H9 (cell line): ENCODE data around the gene JPH2. TPM values are rescaled to one million over a fixed set of nuclear protein-coding genes. Genes with fewer than 3 reads are reported as not detected.

Experiments
- DNase-seq: peaks from one replicate; pipeline ENCODE4 v3.0.0-alpha.2; 2017
- H2AFZ ChIP-seq: one replicate; pipeline ENCODE4 v1.6.1; 2013; ENCODE audit warnings: mild to moderate bottlenecking, low read length, control low read depth, moderate library complexity
- H2AK5ac ChIP-seq: 2 replicates; pipeline ENCODE4 v1.6.1; 2013; ENCODE audit warnings: low read length, control low read depth, mixed read lengths; ENCODE audit not compliant: insufficient read length
- H2BK120ac ChIP-seq: one replicate; pipeline ENCODE4 v1.6.1; 2013; ENCODE audit warnings: low read depth, mild to moderate bottlenecking, low read length, control low read depth, inconsistent platforms; ENCODE audit not compliant: poor library complexity, severe bottlenecking
- H2BK12ac ChIP-seq: 2 replicates; pipeline ENCODE4 v1.6.1; 2013; ENCODE audit warnings: low read length, control low read depth, mixed read lengths, low read depth; ENCODE audit not compliant: insufficient read length
- H2BK15ac ChIP-seq: 2 replicates; pipeline ENCODE4 v1.6.1; 2013; ENCODE audit warnings: low read depth, low read length, control low read depth
- H2BK20ac ChIP-seq: one replicate; pipeline ENCODE4 v1.6.1; 2013; ENCODE audit warnings: low read depth, mild to moderate bottlenecking, low read length, control low read depth, inconsistent platforms; ENCODE audit not compliant: poor library complexity, severe bottlenecking
- H2BK5ac ChIP-seq: 2 replicates; pipeline ENCODE4 v1.6.1; 2013; ENCODE audit warnings: low read length, control low read depth, mixed read lengths; ENCODE audit not compliant: insufficient read length
- H3K14ac ChIP-seq: 2 replicates; pipeline ENCODE4 v1.6.1; 2013; ENCODE audit warnings: low read length, control low read depth; ENCODE audit not compliant: insufficient read depth
- H3K18ac ChIP-seq: 2 replicates; pipeline ENCODE4 v1.6.1; 2013; ENCODE audit warnings: low read depth, mild to moderate bottlenecking, mixed read lengths, low read length, control low read depth; ENCODE audit not compliant: insufficient read length
- H3K23ac ChIP-seq: 2 replicates; pipeline ENCODE4 v1.6.1; 2013; ENCODE audit warnings: low read length, control low read depth, mixed read lengths, low read depth; ENCODE audit not compliant: insufficient read length
- H3K23me2 ChIP-seq: 2 replicates; pipeline ENCODE4 v1.6.1; 2013; ENCODE audit warnings: low read depth, mild to moderate bottlenecking, mixed read lengths, low read length, control low read depth; ENCODE audit not compliant: insufficient read length, poor library complexity, severe bottlenecking
- H3K27ac ChIP-seq: 2 replicates; pipeline ENCODE4 v1.5.1; 2013; ENCODE audit warnings: low read length, control low read depth, mixed read lengths, low read depth; ENCODE audit not compliant: insufficient read length
- H3K27me3 ChIP-seq: 2 replicates; pipeline ENCODE4 v1.6.1; 2013; ENCODE audit warnings: low read length, control low read depth, inconsistent platforms; ENCODE audit not compliant: insufficient read depth
- H3K4ac ChIP-seq: 2 replicates; pipeline ENCODE4 v1.6.1; 2013; ENCODE audit warnings: low read depth, mild to moderate bottlenecking, control low read depth, inconsistent platforms, low read length, moderate library complexity
- H3K4me1 ChIP-seq: 2 replicates; pipeline ENCODE4 v1.6.1; 2013; ENCODE audit warnings: low read length, control low read depth, inconsistent platforms; ENCODE audit not compliant: insufficient read depth
- H3K4me2 ChIP-seq: 2 replicates; pipeline ENCODE4 v1.6.1; 2013; ENCODE audit warnings: low read length, control low read depth, mixed read lengths; ENCODE audit not compliant: insufficient read length, insufficient read depth
- H3K56ac ChIP-seq: 2 replicates; pipeline ENCODE4 v1.6.1; 2013; ENCODE audit warnings: low read depth, mild to moderate bottlenecking, mixed read lengths, low read length, control low read depth; ENCODE audit not compliant: insufficient read length
- H3K79me1 ChIP-seq: 2 replicates; pipeline ENCODE4 v1.6.1; 2013; ENCODE audit warnings: low read depth, mild to moderate bottlenecking, moderate library complexity, low read length, control low read depth, inconsistent platforms; ENCODE audit not compliant: insufficient read depth, poor library complexity, severe bottlenecking
- H3K79me2 ChIP-seq: 2 replicates; pipeline ENCODE4 v1.6.1; 2013; ENCODE audit warnings: low read length, control low read depth, inconsistent platforms; ENCODE audit not compliant: insufficient read depth
- H3K9ac ChIP-seq: 2 replicates; pipeline ENCODE4 v1.6.1; 2013; ENCODE audit warnings: low read length, control low read depth, mixed read lengths; ENCODE audit not compliant: insufficient read length; ENCODE audit errors: extremely low read depth
- H3K9me3 ChIP-seq: one replicate; pipeline ENCODE4 v1.6.1; 2013; ENCODE audit warnings: low read depth, low read length, inconsistent platforms; ENCODE audit not compliant: control insufficient read depth
- H3T11ph ChIP-seq: one replicate; pipeline ENCODE4 v1.6.1; 2013; ENCODE audit warnings: mild to moderate bottlenecking, low read length, control low read depth, inconsistent platforms
- H4K20me1 ChIP-seq: one replicate; pipeline ENCODE4 v1.6.1; 2013; ENCODE audit not compliant: control insufficient read depth, insufficient read length, insufficient read depth
- H4K5ac ChIP-seq: 2 replicates; pipeline ENCODE4 v1.6.1; 2013; ENCODE audit warnings: low read depth, mild to moderate bottlenecking, mixed read lengths, low read length, control low read depth; ENCODE audit not compliant: insufficient read length
- H4K8ac ChIP-seq: replicated peaks from 2 replicates; pipeline ENCODE4 v1.6.1; 2013; ENCODE audit warnings: low read length, control low read depth, mixed read lengths, low read depth; ENCODE audit not compliant: insufficient read length
- H4K91ac ChIP-seq: 2 replicates; pipeline ENCODE4 v1.6.1; 2013; ENCODE audit warnings: low read depth, mild to moderate bottlenecking, moderate library complexity, mixed read lengths, low read length, control low read depth; ENCODE audit not compliant: insufficient read length
- H3K27ac Mint-ChIP-seq, 3 experiments: 2 replicates in 2 of 3; 3 replicates in 1 of 3; pipeline ENCODE4 v1.8.0; 2020 to 2021; ENCODE audit warnings: mixed read lengths in 3 of 3, mild to moderate bottlenecking in 1 of 3, moderate library complexity in 1 of 3
- H3K27me3 Mint-ChIP-seq: 2 replicates; pipeline ENCODE4 v1.8.0; 2021; ENCODE audit warnings: low read depth, mild to moderate bottlenecking, moderate library complexity, mixed read lengths
- H3K36me3 Mint-ChIP-seq, 3 experiments: 2 replicates in 2 of 3; 3 replicates in 1 of 3; pipeline ENCODE4 v1.8.0; 2020 to 2021; ENCODE audit warnings: low read depth in 3 of 3, mixed read lengths in 3 of 3; ENCODE audit not compliant: insufficient read depth in 1 of 3
- H3K4me1 Mint-ChIP-seq, 2 experiments: 2 replicates each; pipeline ENCODE4 v1.8.0; 2020; ENCODE audit warnings: mixed read lengths in 2 of 2
- H3K4me3 Mint-ChIP-seq, 2 experiments: 2 replicates in 1 of 2; 3 replicates in 1 of 2; pipeline ENCODE4 v1.8.0; 2020 to 2021; ENCODE audit warnings: mild to moderate bottlenecking in 2 of 2, mixed read lengths in 2 of 2, moderate library complexity in 1 of 2
- H3K9me3 Mint-ChIP-seq, 2 experiments: 2 replicates in 1 of 2; 3 replicates in 1 of 2; pipeline ENCODE4 v1.8.0; 2020; ENCODE audit warnings: mild to moderate bottlenecking in 2 of 2, mixed read lengths in 2 of 2, moderate library complexity in 1 of 2
- WGBS: extraction: QIAGEN DNeasy Blood & Tissue Kit; methylation state at CpG from one replicate; pipeline ENCODE4 v1.1.7; 2013; ENCODE audit warnings: missing lambda C conversion rate, low lambda C conversion rate, mixed read lengths; ENCODE audit not compliant: insufficient read length; ENCODE audit errors: extremely low coverage; 5-methylcytosine and 5-hydroxymethylcytosine counted together
- total RNA-seq: library from RNA; stranded (reverse); gene quantifications from 2 replicates; pipeline ENCODE4 v1.2.1, GENCODE V29; 2021
- TF ChIP-seq, protein P1 (sequence below): fragments of 200-600 bp; sonication (generic); conservative IDR thresholded peaks from 3 replicates; pipeline ENCODE4 v1.8.0; 2021; ENCODE audit warnings: antibody characterized with exemption, mild to moderate bottlenecking

Gene JPH2
- total RNA-seq, 1 experiment from 2014 or later, result 0.31 TPM

DNA sequence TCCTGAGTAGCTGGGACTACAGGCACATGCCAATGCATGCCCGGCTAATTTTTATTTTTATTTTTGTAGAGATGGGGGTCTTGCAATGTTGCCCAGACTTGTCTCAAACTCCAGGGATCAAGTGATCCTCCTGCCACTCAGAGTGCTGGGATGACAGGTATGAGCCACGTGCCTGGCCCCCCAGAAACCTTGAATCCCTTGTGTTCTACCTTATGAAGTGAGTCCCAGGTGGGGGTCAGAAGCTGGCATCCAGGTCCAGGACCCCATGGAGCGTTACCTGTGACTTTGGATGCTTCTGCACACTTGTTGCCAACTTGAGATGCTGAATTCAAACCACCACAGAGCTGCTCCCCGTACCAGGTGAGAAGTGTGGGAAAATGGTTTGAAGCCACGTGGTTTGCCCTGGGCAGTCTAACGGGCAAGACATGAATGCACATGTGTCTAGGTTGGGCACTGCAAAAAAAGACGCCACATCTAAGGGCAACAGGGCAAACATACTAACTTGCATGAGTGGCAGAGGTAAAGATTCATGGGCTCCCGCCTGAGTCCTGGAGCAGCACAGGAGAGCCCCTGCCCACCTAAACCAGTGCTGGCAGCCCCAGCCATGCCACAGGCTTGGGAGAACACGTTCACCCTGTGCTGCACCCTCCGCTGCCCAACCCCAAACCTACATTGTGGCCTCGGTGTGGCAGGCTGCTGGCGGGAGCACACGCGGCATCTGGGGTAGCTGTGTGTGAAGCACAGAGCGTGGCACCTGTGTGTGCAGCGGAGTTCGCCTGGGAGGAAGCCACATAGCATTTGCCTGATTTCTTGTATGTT, 101.2 kb downstream of the JPH2 start:
- Mint-ChIP-seq H3K4me1 (peaks cover 0 to 4% of the 10 kb centered on the region in 2 experiments; a peak in 1 of 4 replicates), H3K27me3 (no peaks in the 10 kb centered on the region), H3K9me3 (no peaks in the 10 kb centered on the region), H3K27ac (no peak overlapping the region), H3K4me3 (no peak overlapping the region), H3K36me3 (no peaks in the 10 kb centered on the region)
- H3K79me1 ChIP-seq, result no peaks in the 10 kb centered on the region
- no peaks in the 10 kb centered on the region for H3K9me3 ChIP-seq
- no peak overlapping the region for H2BK15ac ChIP-seq
- TF ChIP-seq, protein P1, sequence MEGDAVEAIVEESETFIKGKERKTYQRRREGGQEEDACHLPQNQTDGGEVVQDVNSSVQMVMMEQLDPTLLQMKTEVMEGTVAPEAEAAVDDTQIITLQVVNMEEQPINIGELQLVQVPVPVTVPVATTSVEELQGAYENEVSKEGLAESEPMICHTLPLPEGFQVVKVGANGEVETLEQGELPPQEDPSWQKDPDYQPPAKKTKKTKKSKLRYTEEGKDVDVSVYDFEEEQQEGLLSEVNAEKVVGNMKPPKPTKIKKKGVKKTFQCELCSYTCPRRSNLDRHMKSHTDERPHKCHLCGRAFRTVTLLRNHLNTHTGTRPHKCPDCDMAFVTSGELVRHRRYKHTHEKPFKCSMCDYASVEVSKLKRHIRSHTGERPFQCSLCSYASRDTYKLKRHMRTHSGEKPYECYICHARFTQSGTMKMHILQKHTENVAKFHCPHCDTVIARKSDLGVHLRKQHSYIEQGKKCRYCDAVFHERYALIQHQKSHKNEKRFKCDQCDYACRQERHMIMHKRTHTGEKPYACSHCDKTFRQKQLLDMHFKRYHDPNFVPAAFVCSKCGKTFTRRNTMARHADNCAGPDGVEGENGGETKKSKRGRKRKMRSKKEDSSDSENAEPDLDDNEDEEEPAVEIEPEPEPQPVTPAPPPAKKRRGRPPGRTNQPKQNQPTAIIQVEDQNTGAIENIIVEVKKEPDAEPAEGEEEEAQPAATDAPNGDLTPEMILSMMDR, result no peak
- H3K4me1 ChIP-seq, result 0 out of 2 replicates have a peak, but pooled peaks cover 2% of the 10 kb centered on the region
- H3K23me2 ChIP-seq, result no peaks in the 10 kb centered on the region
- no peak overlapping the region for H2BK20ac ChIP-seq
- no peak overlapping the region for H3K4ac ChIP-seq
- no peaks in the 10 kb centered on the region for H4K20me1 ChIP-seq
- no peaks in the 10 kb centered on the region for H3K27me3 ChIP-seq
- H2BK5ac ChIP-seq, result no peak overlapping the region
- H3T11ph ChIP-seq, result no peak overlapping the region
- no peaks in the 10 kb centered on the region for H3K79me2 ChIP-seq
- H2BK12ac ChIP-seq, result no peak overlapping the region
- H3K9ac ChIP-seq, result no peak overlapping the region
- H3K27ac ChIP-seq, result no peak overlapping the region
- no peak overlapping the region for H4K5ac ChIP-seq
- no peak overlapping the region for H3K56ac ChIP-seq
- no peak overlapping the region for H2BK120ac ChIP-seq
- H3K4me2 ChIP-seq, result no peak overlapping the region
- WGBS, result no CpG with 5 or more reads among the region's 17 CpGs
- H3K23ac ChIP-seq, result no peak overlapping the region
- no peak overlapping the region; the same call in 1 of the 2 replicates for H3K14ac ChIP-seq
- H4K8ac ChIP-seq, result no peak overlapping the region
- no peak overlapping the region for H2AFZ ChIP-seq
- no peak overlapping the region for H3K18ac ChIP-seq
- DNase-seq, result no peak
- H4K91ac ChIP-seq, result no peak overlapping the region
- no peak overlapping the region for H2AK5ac ChIP-seq
